SK-N-SH (cell line): Measurements from ENCODE around the gene MYLK. TPM values are rescaled to one million over a fixed set of nuclear protein-coding genes. Genes with fewer than 3 reads are reported as not detected.

Source experiments
- CTCF ChIA-PET: fragments of 300-600, 350-600 bp; formaldehyde crosslinking; extraction: SDS; loops from one replicate; lab custom pipeline; 2021; lab: Yijun Ruan, JAX
- POLR2A ChIA-PET: fragments of 350-600 bp; sonication (Branson Sonifier 250); formaldehyde crosslinking; extraction: SDS; loops from one replicate; lab custom pipeline; 2020; ENCODE audit warnings: antibody characterized with exemption, inconsistent platforms; lab: Yijun Ruan, JAX
- DNase-seq: peaks from one replicate; pipeline ENCODE4 v3.0.0; 2012
- H2AFZ ChIP-seq: fragments of 200-600 bp; sonication (generic); 2 replicates; pipeline ENCODE4 v1.8.1; 2016; ENCODE audit warnings: antibody characterized with exemption, mild to moderate bottlenecking, low read depth
- H3F3A ChIP-seq: fragments of 200-600 bp; sonication (generic); replicated peaks from 2 replicates; pipeline ENCODE3; 2016; ENCODE audit warnings: antibody characterized with exemption, mild to moderate bottlenecking; ENCODE audit not compliant: insufficient read depth
- H3K27ac ChIP-seq, 2 experiments: fragments of 200-500 bp in 1 of 2; fragments of 200-600 bp in 1 of 2; sonication (Bioruptor generic) in 1 of 2; sonication (generic), shearing (Covaris generic) in 1 of 2; 2 replicates each; pipeline versions ENCODE4 v1.5.1 to v1.6.1; 2014 to 2016; ENCODE audit warnings: low read depth in 2 of 2, inconsistent platforms in 1 of 2, low read length in 1 of 2, mild to moderate bottlenecking in 1 of 2, mixed read lengths in 1 of 2
- H3K27me3 ChIP-seq: fragments of 200-600 bp; sonication (generic), shearing (Covaris generic); 2 replicates; pipeline ENCODE4 v1.6.1; 2016; ENCODE audit warnings: mixed run types; ENCODE audit not compliant: insufficient read depth
- H3K36me3 ChIP-seq, 2 experiments: fragments of 200-500 bp in 1 of 2; fragments of 200-600 bp in 1 of 2; sonication (Bioruptor generic) in 1 of 2; sonication (generic) in 1 of 2; replicated peaks in 1 of 2; 2 replicates each; pipeline versions ENCODE3 to v1.5.1; 2014 to 2016; ENCODE audit warnings: low read length in 1 of 2, mild to moderate bottlenecking in 1 of 2; ENCODE audit not compliant: insufficient read depth in 2 of 2, control insufficient read depth in 1 of 2
- H3K4me1 ChIP-seq, 2 experiments: fragments of 200-500 bp in 1 of 2; fragments of 200-600 bp in 1 of 2; sonication (Bioruptor generic) in 1 of 2; sonication (generic), shearing (Covaris generic) in 1 of 2; 2 replicates each; pipeline versions ENCODE4 v1.5.1 to v1.6.1; 2014 to 2016; ENCODE audit warnings: low read depth in 1 of 2, low read length in 1 of 2, mixed run types in 1 of 2; ENCODE audit not compliant: insufficient read depth in 2 of 2, control insufficient read depth in 1 of 2
- H3K4me2 ChIP-seq: fragments of 200-600 bp; sonication (generic), shearing (Covaris generic); 2 replicates; pipeline ENCODE4 v1.6.1; 2017; ENCODE audit warnings: mixed run types
- H3K4me3 ChIP-seq, 2 experiments: fragments of 200-500 bp in 1 of 2; fragments of 200-600 bp in 1 of 2; sonication (Bioruptor generic) in 1 of 2; sonication (generic), shearing (Covaris generic) in 1 of 2; 2 replicates each; pipeline versions ENCODE4 v1.5.1 to v1.8.1; 2014 to 2016; ENCODE audit warnings: low read depth in 2 of 2, inconsistent platforms in 1 of 2, low read length in 1 of 2, mild to moderate bottlenecking in 1 of 2, mixed read lengths in 1 of 2, moderate library complexity in 1 of 2
- H3K79me2 ChIP-seq: fragments of 200-600 bp; sonication (generic); 2 replicates; pipeline ENCODE4 v1.8.1; 2017; ENCODE audit warnings: mild to moderate bottlenecking; ENCODE audit not compliant: insufficient read depth
- H3K9ac ChIP-seq: fragments of 200-600 bp; sonication (generic); 2 replicates; pipeline ENCODE4 v1.6.1; 2017; ENCODE audit warnings: mixed run types
- H3K9me2 ChIP-seq: fragments of 200-600 bp; sonication (generic); 2 replicates; pipeline ENCODE4 v1.6.1; 2017; ENCODE audit warnings: mixed run types
- H3K9me3 ChIP-seq: fragments of 200-600 bp; sonication (generic); 2 replicates; pipeline ENCODE4 v1.6.1; 2017; ENCODE audit warnings: mixed run types, mild to moderate bottlenecking, moderate library complexity
- H4K20me1 ChIP-seq: fragments of 200-600 bp; sonication (generic); 2 replicates; pipeline ENCODE4 v1.6.1; 2017; ENCODE audit warnings: mild to moderate bottlenecking, mixed run types; ENCODE audit not compliant: insufficient read depth
- CHD2 ChIP-seq: fragments of 150-350 bp; IDR thresholded peaks from 2 replicates; pipeline ENCODE4 v1.6.1; 2018; ENCODE audit warnings: low read length; ENCODE audit not compliant: partially characterized antibody
- EZH2phosphoT487 ChIP-seq: fragments of 200-600 bp; sonication (generic); IDR thresholded peaks from 2 replicates; pipeline ENCODE4 v1.6.1; 2017; ENCODE audit warnings: low read depth, mixed run types, mild to moderate bottlenecking, antibody characterized with exemption, moderate library complexity, borderline replicate concordance
- FOSL2 ChIP-seq: IDR thresholded peaks from 2 replicates; pipeline ENCODE4 v1.4.0; 2012; ENCODE audit warnings: low read depth, mild to moderate bottlenecking, moderate library complexity, borderline replicate concordance
- JUND ChIP-seq: IDR thresholded peaks from 2 replicates; pipeline ENCODE4 v1.4.0; 2012
- MEF2A ChIP-seq: IDR thresholded peaks from 2 replicates; pipeline ENCODE4 v1.4.0; 2012; ENCODE audit warnings: low read depth, borderline replicate concordance
- NRF1 ChIP-seq: IDR thresholded peaks from 2 replicates; pipeline ENCODE4 v1.6.1; 2012; ENCODE audit warnings: low read depth, mild to moderate bottlenecking, low read length
- RFX5 ChIP-seq: IDR thresholded peaks from 2 replicates; pipeline ENCODE4 v1.6.1; 2012; ENCODE audit warnings: mild to moderate bottlenecking, improper control_type of control experiment, low read length
- TCF12 ChIP-seq: IDR thresholded peaks from 2 replicates; pipeline ENCODE4 v1.4.0; 2012
- TEAD4 ChIP-seq: IDR thresholded peaks from 2 replicates; pipeline ENCODE4 v1.4.0; 2012; ENCODE audit warnings: mild to moderate bottlenecking, borderline replicate concordance; ENCODE audit not compliant: insufficient read depth
- YY1 ChIP-seq: IDR thresholded peaks from 2 replicates; pipeline ENCODE4 v1.4.0; 2012; ENCODE audit warnings: low read depth, mild to moderate bottlenecking
- WGBS: methylation state at CpG from one replicate; pipeline ENCODE4 v1.1.6; 2017; ENCODE audit warnings: low lambda C conversion rate; 5-methylcytosine and 5-hydroxymethylcytosine counted together
- polyA plus RNA-seq, 3 experiments: library from polyadenylated mRNA; depleted of rRNA; stranded (reverse); fragments of >200 nt; gene quantifications; 2 replicates each; pipeline ENCODE4 v1.2.3, GENCODE V29; 2012
- TF ChIP-seq, protein P1 (sequence below): IDR thresholded peaks from 2 replicates; pipeline ENCODE4 v1.4.0; 2012; ENCODE audit warnings: low read depth, borderline replicate concordance
- TF ChIP-seq, protein P2 (sequence below): fragments of 200-600 bp; sonication (generic); IDR thresholded peaks from 2 replicates; pipeline ENCODE4 v1.6.1; 2017; ENCODE audit warnings: antibody characterized with exemption, mild to moderate bottlenecking, moderate library complexity
- TF ChIP-seq, protein P3 (sequence below): IDR thresholded peaks from 2 replicates; pipeline ENCODE4 v1.4.0; 2012; ENCODE audit warnings: low read depth

Gene MYLK
- polyA plus RNA-seq, 1 of the 3 experiments (the other 2 are of a cell fraction): 272 TPM

DNA sequence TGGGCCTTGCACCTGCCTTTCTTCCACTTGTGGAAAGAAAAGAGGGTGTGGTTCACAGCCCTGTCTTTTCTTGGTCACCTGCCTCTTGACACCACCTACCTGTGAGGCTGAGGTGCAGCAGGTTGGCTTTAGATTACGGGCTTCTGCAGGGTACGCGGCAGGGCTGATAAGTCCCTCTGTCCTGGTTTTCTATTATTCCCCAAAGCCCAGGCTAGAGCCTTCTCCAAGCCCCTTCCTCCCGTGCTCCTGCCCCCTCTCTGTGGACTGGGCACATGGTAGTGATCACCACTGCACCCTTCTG lies 254.4 kb downstream of the MYLK start (continued):
- TF ChIP-seq, protein P1, sequence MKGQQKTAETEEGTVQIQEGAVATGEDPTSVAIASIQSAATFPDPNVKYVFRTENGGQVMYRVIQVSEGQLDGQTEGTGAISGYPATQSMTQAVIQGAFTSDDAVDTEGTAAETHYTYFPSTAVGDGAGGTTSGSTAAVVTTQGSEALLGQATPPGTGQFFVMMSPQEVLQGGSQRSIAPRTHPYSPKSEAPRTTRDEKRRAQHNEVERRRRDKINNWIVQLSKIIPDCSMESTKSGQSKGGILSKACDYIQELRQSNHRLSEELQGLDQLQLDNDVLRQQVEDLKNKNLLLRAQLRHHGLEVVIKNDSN: no peak
- TF ChIP-seq FOSL2: no peak
- TF ChIP-seq NRF1: no peak
- no peak for TF ChIP-seq JUND
- TF ChIP-seq, all 33 proteins: peak for 0

DNA sequence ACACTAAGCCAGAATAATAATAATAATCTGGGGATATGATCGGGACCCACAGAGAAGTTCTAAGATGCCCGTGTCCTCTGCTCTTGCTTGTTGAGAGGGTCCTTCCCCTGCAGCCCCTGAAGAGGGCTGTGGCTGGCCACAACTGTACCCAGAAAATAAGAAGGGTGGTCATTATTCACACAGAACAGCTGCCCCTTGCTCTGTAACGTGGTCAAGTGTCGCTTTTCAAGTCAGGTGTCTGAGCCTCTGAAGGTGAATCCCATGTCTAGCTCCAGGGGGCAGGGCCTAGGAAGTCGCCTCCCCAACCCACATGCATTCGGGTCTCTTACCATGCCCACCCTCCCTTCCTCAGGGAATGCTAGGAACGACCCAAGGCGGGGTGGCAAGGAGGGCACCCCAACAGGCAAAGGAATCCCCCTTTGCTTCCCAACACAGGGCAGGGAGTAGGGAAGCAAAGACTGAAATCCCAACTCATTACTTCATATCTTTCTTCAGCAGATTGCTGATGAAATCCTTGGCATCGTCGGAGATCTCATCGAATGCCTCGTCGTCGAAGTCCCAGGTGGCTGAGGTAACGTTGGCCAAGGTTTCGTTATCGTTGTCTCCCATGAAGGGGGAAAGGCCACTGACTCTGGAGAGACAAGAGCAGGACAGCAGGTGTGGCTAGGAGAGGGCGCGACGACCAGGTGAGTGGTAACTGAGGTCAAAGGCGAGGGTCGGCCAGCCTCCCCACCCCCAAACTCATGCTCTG lies 255.0 kb downstream of the MYLK start:
- CTCF ChIA-PET: interaction anchor here (1.0 to 1.3 kb wide), 3 partner anchors 10 to 13 kb away, joined by 3 read pairs; no protein-coding TSS in a partner anchor
- no peaks in the 10 kb centered on the region; the same call in 1 of the 2 replicates for H3K79me2 ChIP-seq
- no peak for TF ChIP-seq MEF2A
- TF ChIP-seq NRF1: no peak
- TF ChIP-seq, protein P2, sequence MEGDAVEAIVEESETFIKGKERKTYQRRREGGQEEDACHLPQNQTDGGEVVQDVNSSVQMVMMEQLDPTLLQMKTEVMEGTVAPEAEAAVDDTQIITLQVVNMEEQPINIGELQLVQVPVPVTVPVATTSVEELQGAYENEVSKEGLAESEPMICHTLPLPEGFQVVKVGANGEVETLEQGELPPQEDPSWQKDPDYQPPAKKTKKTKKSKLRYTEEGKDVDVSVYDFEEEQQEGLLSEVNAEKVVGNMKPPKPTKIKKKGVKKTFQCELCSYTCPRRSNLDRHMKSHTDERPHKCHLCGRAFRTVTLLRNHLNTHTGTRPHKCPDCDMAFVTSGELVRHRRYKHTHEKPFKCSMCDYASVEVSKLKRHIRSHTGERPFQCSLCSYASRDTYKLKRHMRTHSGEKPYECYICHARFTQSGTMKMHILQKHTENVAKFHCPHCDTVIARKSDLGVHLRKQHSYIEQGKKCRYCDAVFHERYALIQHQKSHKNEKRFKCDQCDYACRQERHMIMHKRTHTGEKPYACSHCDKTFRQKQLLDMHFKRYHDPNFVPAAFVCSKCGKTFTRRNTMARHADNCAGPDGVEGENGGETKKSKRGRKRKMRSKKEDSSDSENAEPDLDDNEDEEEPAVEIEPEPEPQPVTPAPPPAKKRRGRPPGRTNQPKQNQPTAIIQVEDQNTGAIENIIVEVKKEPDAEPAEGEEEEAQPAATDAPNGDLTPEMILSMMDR: no peak
- TF ChIP-seq EZH2phosphoT487: no peak
- no peak for TF ChIP-seq TCF12
- no peak for TF ChIP-seq RFX5
- no peak for TF ChIP-seq YY1
- TF ChIP-seq, protein P3, sequence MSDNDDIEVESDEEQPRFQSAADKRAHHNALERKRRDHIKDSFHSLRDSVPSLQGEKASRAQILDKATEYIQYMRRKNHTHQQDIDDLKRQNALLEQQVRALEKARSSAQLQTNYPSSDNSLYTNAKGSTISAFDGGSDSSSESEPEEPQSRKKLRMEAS: no peak
- TF ChIP-seq FOSL2: no peak
- TF ChIP-seq TEAD4: no peak
- TF ChIP-seq CHD2: no peak
- 95% methylated on average over 19 of the region's 22 CpGs for WGBS
- H3K4me1 ChIP-seq: no peaks in the 10 kb centered on the region
- no peaks in the 10 kb centered on the region for H3K9me2 ChIP-seq
- DNase-seq: no peak
- no peaks in the 10 kb centered on the region for H3K27me3 ChIP-seq
- POLR2A ChIA-PET: no interaction called here
- no peak overlapping the region for H3K27ac ChIP-seq
- H3F3A ChIP-seq: peaks cover 5% of the 10 kb centered on the region
- H3K4me3 ChIP-seq: no peak overlapping the region
- no peaks in the 10 kb centered on the region for H4K20me1 ChIP-seq
- H3K9ac ChIP-seq: no peak overlapping the region
- no peak overlapping the region for H2AFZ ChIP-seq
- H3K36me3 ChIP-seq: peaks cover 56 to 79% of the 10 kb centered on the region in 2 experiments
- H3K9me3 ChIP-seq: no peaks in the 10 kb centered on the region
- H3K4me2 ChIP-seq: no peak overlapping the region
